Measurements from ENCODE around the gene POGLUT3. TPM values are rescaled to one million over a fixed set of nuclear protein-coding genes. Genes with fewer than 3 reads are reported as not detected.

The POGLUT3 gene
- total and polyA plus RNA-seq, 2 of the 8 experiments (the other 6 are each of a cell fraction or from before 2014, with no cell fraction given), result 4.7 to 17.4 TPM

DNA sequence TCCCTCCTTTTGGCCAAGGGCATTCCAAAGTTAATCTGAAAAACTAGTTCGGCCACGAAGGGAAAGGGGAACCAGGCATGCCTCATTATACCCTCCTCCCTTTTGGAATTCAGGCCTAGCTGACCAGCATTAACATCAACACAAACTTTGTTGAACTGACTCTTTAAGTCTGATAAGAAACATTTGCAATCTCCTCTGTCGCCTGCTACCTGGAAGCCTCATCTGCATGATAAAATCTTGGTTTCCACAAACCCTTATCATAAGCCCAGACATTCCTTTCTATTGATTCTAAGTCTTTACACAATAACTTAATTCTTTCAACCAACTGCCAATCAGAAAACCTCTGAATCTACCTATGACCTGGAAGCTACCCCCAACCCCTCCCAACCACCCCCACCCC, 11.4 kb downstream of the POGLUT3 start (continued):
- TF ChIP-seq EZH2 (IDR thresholded peaks at IDR 0.05; ENCODE audit: low read depth, low read length, severe bottlenecking), result no peak
- no peak for TF ChIP-seq SUZ12 (IDR thresholded peaks at IDR 0.05; ENCODE audit: low read length)
